Neural cell (in vitro differentiated cells): ENCODE data around the gene NEK2. TPM values are rescaled to one million over a fixed set of nuclear protein-coding genes. Genes with fewer than 3 reads are reported as not detected.

Source experiments
- H2AFZ ChIP-seq: fragments of 200-600, 300-800 bp; sonication (generic), shearing (Covaris generic); 2 replicates; pipeline ENCODE4 v1.6.0; 2014; ENCODE audit warnings: low read depth, mild to moderate bottlenecking, antibody characterized with exemption, low read length, moderate library complexity
- H3F3A ChIP-seq: fragments of 200-600 bp; shearing (Covaris generic); 2 replicates; pipeline ENCODE4 v1.6.1; 2016; ENCODE audit warnings: mild to moderate bottlenecking, moderate library complexity, mixed read lengths, antibody characterized with exemption, low read length; ENCODE audit not compliant: insufficient read depth, poor library complexity, severe bottlenecking
- H3K27ac ChIP-seq: fragments of 200-600, 300-800 bp; sonication (generic), shearing (Covaris generic); 2 replicates; pipeline ENCODE4 v1.5.1; 2014; ENCODE audit warnings: mild to moderate bottlenecking, low read length, moderate library complexity
- H3K27me3 ChIP-seq: fragments of 300-800, 200-600 bp; sonication (generic), shearing (Covaris generic); 2 replicates; pipeline ENCODE4 v1.6.0; 2014; ENCODE audit warnings: mild to moderate bottlenecking, low read depth, low read length, moderate library complexity; ENCODE audit not compliant: insufficient read depth
- H3K36me3 ChIP-seq: fragments of 300-800, 200-600 bp; sonication (generic), shearing (Covaris generic); 2 replicates; pipeline ENCODE4 v1.5.1; 2014; ENCODE audit warnings: mild to moderate bottlenecking, antibody characterized with exemption, low read length, moderate library complexity; ENCODE audit not compliant: insufficient read depth
- H3K4me2 ChIP-seq: fragments of 300-800, 200-600 bp; sonication (generic), shearing (Covaris generic); 2 replicates; pipeline ENCODE4 v1.6.0; 2014; ENCODE audit warnings: mild to moderate bottlenecking, low read length
- H3K4me3 ChIP-seq: fragments of 300-800, 200-600 bp; sonication (generic), shearing (Covaris generic); 2 replicates; pipeline ENCODE4 v1.5.1; 2014; ENCODE audit warnings: mild to moderate bottlenecking, low read length, moderate library complexity
- H3K79me2 ChIP-seq: fragments of 200-600 bp; shearing (Covaris generic); replicated peaks from 2 replicates; pipeline ENCODE4 v1.6.0; 2014; ENCODE audit warnings: mild to moderate bottlenecking, low read length, moderate library complexity; ENCODE audit not compliant: insufficient read depth
- H3K9ac ChIP-seq: fragments of 300-800, 200-600 bp; sonication (generic), shearing (Covaris generic); 2 replicates; pipeline ENCODE4 v1.6.1; 2016; ENCODE audit warnings: mild to moderate bottlenecking, low read length, mixed read lengths
- H3K9me2 ChIP-seq: fragments of 200-600 bp; shearing (Covaris generic); 2 replicates; pipeline ENCODE4 v1.6.1; 2016; ENCODE audit warnings: mild to moderate bottlenecking, low read length, mixed read lengths; ENCODE audit not compliant: insufficient read depth
- H3K9me3 ChIP-seq: fragments of 200-600, 300-800 bp; sonication (generic), shearing (Covaris generic); 2 replicates; pipeline ENCODE4 v1.6.1; 2016; ENCODE audit warnings: mild to moderate bottlenecking, mixed run types, low read length, moderate library complexity, mixed read lengths
- H4K20me1 ChIP-seq: fragments of 200-600 bp; shearing (Covaris generic); 2 replicates; pipeline ENCODE4 v1.6.1; 2016; ENCODE audit warnings: mild to moderate bottlenecking, mixed run types; ENCODE audit not compliant: insufficient read depth
- EP300 ChIP-seq: fragments of 450-650 bp; conservative IDR thresholded peaks from 2 replicates; pipeline ENCODE4 v1.6.1; 2014; ENCODE audit warnings: antibody characterized with exemption, mild to moderate bottlenecking, moderate library complexity; ENCODE audit not compliant: poor library complexity, severe bottlenecking
- EZH2 ChIP-seq: fragments of 200-600, 300-800 bp; shearing (Covaris generic), sonication (generic); IDR thresholded peaks from 2 replicates; pipeline ENCODE4 v1.6.1; 2014; ENCODE audit warnings: antibody characterized with exemption, low read length, borderline replicate concordance, mild to moderate bottlenecking; ENCODE audit not compliant: insufficient read depth, poor library complexity, severe bottlenecking
- MXI1 ChIP-seq: fragments of 450-650 bp; conservative IDR thresholded peaks from 2 replicates; pipeline ENCODE4 v1.6.1; 2014; ENCODE audit warnings: antibody characterized with exemption, mild to moderate bottlenecking; ENCODE audit not compliant: poor library complexity, severe bottlenecking
- POLR2AphosphoS5 ChIP-seq: IDR thresholded peaks from 2 replicates; pipeline ENCODE4 v1.6.1; 2012
- RAD21 ChIP-seq: fragments of 450-650 bp; conservative IDR thresholded peaks from 2 replicates; pipeline ENCODE4 v1.6.1; 2014; ENCODE audit warnings: antibody characterized with exemption, mild to moderate bottlenecking, moderate library complexity
- REST ChIP-seq: IDR thresholded peaks from 2 replicates; pipeline ENCODE4 v1.6.1; 2012; ENCODE audit warnings: borderline replicate concordance
- SMC3 ChIP-seq: fragments of 450-650 bp; conservative IDR thresholded peaks from 2 replicates; pipeline ENCODE4 v1.6.1; 2014; ENCODE audit warnings: antibody characterized with exemption, mild to moderate bottlenecking, moderate library complexity; ENCODE audit not compliant: poor library complexity
- TAF1 ChIP-seq: IDR thresholded peaks from 2 replicates; pipeline ENCODE4 v1.6.1; 2012; ENCODE audit warnings: low read depth
- polyA plus RNA-seq: library from polyadenylated mRNA; depleted of rRNA; stranded (reverse); fragments of >200 nt; gene quantifications from 2 replicates; pipeline ENCODE4 v1.2.3, GENCODE V29; 2014
- TF ChIP-seq, protein P1 (sequence below): fragments of 450-650 bp; IDR thresholded peaks from 2 replicates; pipeline ENCODE4 v1.5.1; 2014; ENCODE audit warnings: antibody characterized with exemption, mild to moderate bottlenecking, moderate library complexity; ENCODE audit not compliant: poor library complexity, severe bottlenecking

NEK2 gene
- polyA plus RNA-seq, 1 donor from 2014 or later: 0.98 TPM

DNA sequence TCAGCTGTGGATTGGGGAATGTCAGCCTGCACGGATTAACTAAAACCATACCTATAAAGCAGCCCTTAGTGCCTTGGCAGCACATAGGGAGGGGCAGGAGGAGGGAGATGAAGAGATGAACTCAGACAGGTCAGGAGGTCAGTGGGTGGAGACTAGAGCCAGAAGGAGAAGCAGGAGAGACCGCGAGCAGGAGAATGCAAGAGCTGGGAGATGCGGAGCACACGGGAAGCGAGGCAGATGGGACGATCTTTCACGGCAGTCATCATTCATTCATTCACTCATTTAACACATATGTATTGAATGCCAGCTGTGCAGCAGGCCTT, 41.9 kb downstream of the NEK2 start:
- Histone ChIP-seq H3K9me2 (no peaks in the 10 kb centered on the region), H4K20me1 (no peaks in the 10 kb centered on the region), H3K27ac (no peak overlapping the region), H3F3A (no peaks in the 10 kb centered on the region), H3K27me3 (no peaks in the 10 kb centered on the region), H3K4me3 (no peak overlapping the region), H3K4me2 (no peak overlapping the region), H3K36me3 (no peaks in the 10 kb centered on the region), H3K79me2 (no peaks in the 10 kb centered on the region), H3K9ac (no peak overlapping the region), H3K9me3 (no peaks in the 10 kb centered on the region), H2AFZ (no peak overlapping the region)
- TF ChIP-seq MXI1 (no peak), TAF1 (no peak), EZH2 (no peak), SMC3 (no peak), POLR2AphosphoS5 (no peak), EP300 (no peak), RAD21 (no peak), REST (no peak)
- TF ChIP-seq, protein P1, sequence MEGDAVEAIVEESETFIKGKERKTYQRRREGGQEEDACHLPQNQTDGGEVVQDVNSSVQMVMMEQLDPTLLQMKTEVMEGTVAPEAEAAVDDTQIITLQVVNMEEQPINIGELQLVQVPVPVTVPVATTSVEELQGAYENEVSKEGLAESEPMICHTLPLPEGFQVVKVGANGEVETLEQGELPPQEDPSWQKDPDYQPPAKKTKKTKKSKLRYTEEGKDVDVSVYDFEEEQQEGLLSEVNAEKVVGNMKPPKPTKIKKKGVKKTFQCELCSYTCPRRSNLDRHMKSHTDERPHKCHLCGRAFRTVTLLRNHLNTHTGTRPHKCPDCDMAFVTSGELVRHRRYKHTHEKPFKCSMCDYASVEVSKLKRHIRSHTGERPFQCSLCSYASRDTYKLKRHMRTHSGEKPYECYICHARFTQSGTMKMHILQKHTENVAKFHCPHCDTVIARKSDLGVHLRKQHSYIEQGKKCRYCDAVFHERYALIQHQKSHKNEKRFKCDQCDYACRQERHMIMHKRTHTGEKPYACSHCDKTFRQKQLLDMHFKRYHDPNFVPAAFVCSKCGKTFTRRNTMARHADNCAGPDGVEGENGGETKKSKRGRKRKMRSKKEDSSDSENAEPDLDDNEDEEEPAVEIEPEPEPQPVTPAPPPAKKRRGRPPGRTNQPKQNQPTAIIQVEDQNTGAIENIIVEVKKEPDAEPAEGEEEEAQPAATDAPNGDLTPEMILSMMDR: no peak

GRCh38 chr1:211632808-211633523, 42.5 kb downstream of the NEK2 start:
- H3K4me3 ChIP-seq: no peak overlapping the region
- H3K27ac ChIP-seq: no peak overlapping the region
- no peak overlapping the region for H3K9ac ChIP-seq
- no peaks in the 10 kb centered on the region for H3K9me3 ChIP-seq
- no peaks in the 10 kb centered on the region for H3K27me3 ChIP-seq
- no peaks in the 10 kb centered on the region for H3K36me3 ChIP-seq
- H2AFZ ChIP-seq: no peak overlapping the region
- H3F3A ChIP-seq: no peaks in the 10 kb centered on the region
- H3K79me2 ChIP-seq: no peaks in the 10 kb centered on the region
- H4K20me1 ChIP-seq: no peaks in the 10 kb centered on the region
- H3K9me2 ChIP-seq: no peaks in the 10 kb centered on the region
- no peak for TF ChIP-seq POLR2AphosphoS5
- TF ChIP-seq EP300: no peak
- TF ChIP-seq EZH2: no peak
- TF ChIP-seq SMC3: no peak
- TF ChIP-seq MXI1: no peak
- TF ChIP-seq, protein P1: no peak
- TF ChIP-seq REST: no peak
- TF ChIP-seq TAF1: no peak
- TF ChIP-seq RAD21: no peak
- no peak overlapping the region for H3K4me2 ChIP-seq
